AG09309 (cell line): ENCODE data around the gene CYB561.

Experiments
- DNase-seq: peaks from one replicate; pipeline ENCODE4 v3.0.0-alpha.2; 2010; ENCODE audit warnings: low read depth
- H3K4me3 ChIP-seq: 2 replicates; pipeline ENCODE4 v1.5.1; 2011; ENCODE audit warnings: mild to moderate bottlenecking, low read depth, low read length, moderate library complexity; ENCODE audit not compliant: control insufficient read depth
- CTCF ChIP-seq: IDR thresholded peaks from 2 replicates; pipeline ENCODE4 v1.5.1; 2011; ENCODE audit warnings: mild to moderate bottlenecking, low read depth, low read length, inconsistent platforms; ENCODE audit not compliant: insufficient read depth, control insufficient read depth; ENCODE audit errors: missing control alignments

The CYB561 gene

DNA sequence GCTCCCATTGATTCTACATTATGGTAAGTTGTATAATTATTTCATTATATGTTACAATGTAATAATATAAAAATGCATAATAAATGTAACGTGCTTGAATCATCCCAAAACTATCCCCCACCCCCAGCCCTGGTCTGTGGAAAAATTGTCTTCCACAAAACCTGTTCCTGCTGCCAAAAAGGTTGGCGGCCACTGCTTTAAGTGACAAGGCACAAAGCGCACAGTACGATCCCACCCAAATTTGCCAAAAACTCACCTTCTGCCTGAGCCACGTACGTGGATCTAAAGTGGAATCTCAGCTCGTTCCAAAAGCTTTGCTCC is 14.5 kb downstream of the CYB561 start:
- DNase-seq, result no peak
- TF ChIP-seq CTCF, result no peak
- H3K4me3 ChIP-seq, result no peak overlapping the region

- TF ChIP-seq CTCF, result no peak
- DNase-seq, result no peak
- H3K4me3 ChIP-seq, result no peak overlapping the region
Observed at GRCh38 chr17:63430223-63430622, 15.9 kb downstream of the CYB561 start.

DNA sequence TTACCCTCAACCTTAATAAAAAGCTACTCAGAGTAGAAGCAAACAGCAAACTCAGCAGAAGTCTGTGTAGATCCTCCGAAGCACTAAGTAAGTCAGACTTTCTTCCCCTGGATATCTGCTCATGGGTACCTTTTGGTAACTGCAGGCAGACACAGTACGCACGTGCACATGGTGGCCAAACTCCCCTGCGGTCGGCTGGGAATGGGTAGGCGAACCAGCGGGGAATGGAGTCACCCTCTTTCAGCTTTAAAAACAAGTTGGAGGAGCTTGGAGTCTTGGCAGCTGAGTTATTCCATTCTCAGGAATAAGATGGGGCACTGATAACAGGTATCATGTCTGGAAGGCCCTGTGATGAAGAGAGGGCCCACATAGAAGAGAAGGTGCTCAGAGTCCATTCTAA is 16.3 kb downstream of the CYB561 start:
- TF ChIP-seq CTCF, result no peak
- no peak for DNase-seq
- H3K4me3 ChIP-seq, result no peak overlapping the region

DNA sequence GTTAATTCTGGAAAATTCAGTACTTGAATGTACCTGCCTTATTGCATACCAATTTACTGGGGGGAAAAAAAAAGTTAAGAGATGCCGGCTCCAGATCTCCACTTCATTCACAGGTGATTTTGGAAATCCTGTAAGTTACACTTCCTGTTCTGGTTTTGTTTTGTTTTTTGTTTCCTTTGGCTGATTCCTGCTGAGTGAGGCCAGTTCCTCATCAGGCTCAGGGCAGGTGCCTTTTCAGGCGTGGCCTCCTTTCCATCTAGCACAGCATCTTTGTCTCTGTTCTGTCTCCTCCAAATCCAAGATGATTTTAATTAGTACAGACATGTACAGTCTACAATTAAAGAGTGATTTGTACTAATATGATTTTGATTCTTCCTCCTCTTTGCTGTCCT is 19.2 kb downstream of the CYB561 start:
- DNase-seq, result no peak
- H3K4me3 ChIP-seq, result no peak overlapping the region
- no peak for TF ChIP-seq CTCF

GRCh38 chr17:63426041-63426916 is 19.8 kb downstream of the CYB561 start:
- DNase-seq, result no peak
- no peak overlapping the region for H3K4me3 ChIP-seq
- no peak for TF ChIP-seq CTCF

DNA sequence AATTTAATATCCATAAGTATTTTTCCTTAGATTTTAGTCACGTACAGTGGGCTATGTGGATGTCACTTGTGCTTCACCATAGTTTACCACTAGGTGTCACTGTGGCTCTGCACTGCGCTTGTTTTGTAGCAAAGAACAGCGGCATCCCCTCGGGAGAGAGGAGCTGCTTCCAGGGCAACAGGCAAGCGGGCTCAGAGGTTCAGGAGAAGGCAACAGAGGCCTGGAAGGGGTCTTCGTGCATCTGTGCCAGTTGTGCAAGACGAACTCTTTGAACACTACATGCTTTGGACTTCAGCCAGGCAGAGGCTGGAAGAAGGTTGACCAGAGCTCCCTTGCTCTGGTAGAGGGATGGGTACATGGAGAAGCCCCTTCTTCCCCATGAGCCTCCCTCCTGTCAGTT is 20.6 kb downstream of the CYB561 start:
- DNase-seq, result peak; percentile 40
- no peak overlapping the region for H3K4me3 ChIP-seq
- TF ChIP-seq CTCF, result peak; percentile 94
